SK-N-MC (cell line): ENCODE measurements around the gene DIAPH2.
"Not testable (repeated sequence)": the region's sequence is repeated elsewhere in the genome, so short reads cannot be mapped to it uniquely, and the experiment has no call there.

Source experiments
- DNase-seq: peaks from one replicate; pipeline ENCODE4 v3.0.0-alpha.2; 2011; ENCODE audit warnings: low read depth, low spot score
- H3K27ac ChIP-seq: fragments of 200-600 bp; sonication (generic); 2 replicates; pipeline ENCODE4 v1.5.1; 2016; ENCODE audit warnings: mixed run types
- H3K36me3 ChIP-seq: fragments of 200-600 bp; sonication (generic); 2 replicates; pipeline ENCODE4 v1.6.1; 2017; ENCODE audit warnings: antibody characterized with exemption, low read length, mixed read lengths; ENCODE audit not compliant: insufficient read depth
- H3K4me3 ChIP-seq: fragments of 200-600 bp; sonication (generic); 2 replicates; pipeline ENCODE4 v1.5.1; 2016
- H3K9ac ChIP-seq: fragments of 200-600 bp; sonication (generic); 2 replicates; pipeline ENCODE4 v1.8.0; 2017; ENCODE audit warnings: mixed run types, mixed read lengths; ENCODE audit not compliant: insufficient read length
- H3K9me3 ChIP-seq: fragments of 200-600 bp; sonication (generic); 2 replicates; pipeline ENCODE4 v1.6.1; 2017; ENCODE audit warnings: low read depth, mild to moderate bottlenecking, antibody characterized with exemption, low read length, moderate library complexity, mixed read lengths
- EZH2 ChIP-seq: fragments of 200-600 bp; sonication (generic); IDR thresholded peaks from one replicate; pipeline ENCODE4 v1.6.1; 2017; ENCODE audit warnings: antibody characterized with exemption
- FOXP2 ChIP-seq: optimal IDR thresholded peaks from 2 replicates; pipeline ENCODE3; 2011; ENCODE audit warnings: mild to moderate bottlenecking, moderate library complexity; ENCODE audit not compliant: insufficient read depth; ENCODE audit errors: extremely low read length, control extremely low read depth
- POLR2AphosphoS5 ChIP-seq: IDR thresholded peaks from 2 replicates; pipeline ENCODE4 v1.6.1; 2012; ENCODE audit warnings: mild to moderate bottlenecking, low read depth, low read length, borderline replicate concordance

DIAPH2 gene

DNA sequence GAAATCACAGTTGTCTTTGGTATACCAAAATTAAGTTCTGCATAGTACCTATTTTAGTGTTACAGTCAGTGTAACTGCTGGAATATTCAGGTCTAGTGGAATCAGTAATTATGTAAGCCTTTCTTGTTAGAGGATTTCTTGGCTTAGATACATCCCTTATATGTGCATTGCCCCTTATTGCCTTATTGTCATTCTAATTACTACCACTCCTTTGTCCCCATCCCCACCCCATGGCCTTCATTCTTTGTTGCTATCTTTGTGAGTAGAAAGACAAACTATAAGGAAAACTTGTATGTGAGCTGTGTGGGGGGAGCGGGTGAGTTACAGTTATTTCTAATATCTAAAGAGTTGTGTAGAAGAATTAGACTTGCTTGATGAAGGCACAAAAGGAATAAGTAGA is 162.2 kb downstream of the DIAPH2 start:
- Histone ChIP-seq H3K9me3 (no peaks in the 10 kb centered on the region), H3K4me3 (no peak overlapping the region), H3K36me3 (no peaks in the 10 kb centered on the region), H3K9ac (no peak overlapping the region), H3K27ac (no peak overlapping the region)
- TF ChIP-seq FOXP2 (no peak), EZH2 (no peak), POLR2AphosphoS5 (no peak)
- DNase-seq = no peak

DNA sequence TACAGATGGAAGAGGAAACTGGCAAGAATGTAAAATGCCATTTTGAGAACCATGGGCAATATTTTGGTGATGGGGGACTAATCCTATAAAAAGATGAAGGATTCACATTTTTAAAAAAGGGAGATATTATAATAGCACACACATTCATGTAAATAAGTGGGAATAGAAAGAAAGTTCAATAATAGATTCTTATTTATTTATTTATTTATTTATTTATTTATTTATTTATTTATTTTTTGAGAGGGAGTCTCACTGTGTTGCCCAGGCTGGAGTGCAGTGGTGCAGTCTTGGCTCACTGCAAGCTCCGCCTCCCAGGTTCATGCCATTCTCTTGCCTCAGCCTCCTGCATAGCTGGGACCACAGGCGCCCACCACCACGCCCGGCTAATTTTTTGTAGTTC is 174.8 kb downstream of the DIAPH2 start:
- not testable (repeated sequence) for DNase-seq, H3K4me3 ChIP-seq, H3K9me3 ChIP-seq, H3K36me3 ChIP-seq, H3K27ac ChIP-seq, H3K9ac ChIP-seq

DNA sequence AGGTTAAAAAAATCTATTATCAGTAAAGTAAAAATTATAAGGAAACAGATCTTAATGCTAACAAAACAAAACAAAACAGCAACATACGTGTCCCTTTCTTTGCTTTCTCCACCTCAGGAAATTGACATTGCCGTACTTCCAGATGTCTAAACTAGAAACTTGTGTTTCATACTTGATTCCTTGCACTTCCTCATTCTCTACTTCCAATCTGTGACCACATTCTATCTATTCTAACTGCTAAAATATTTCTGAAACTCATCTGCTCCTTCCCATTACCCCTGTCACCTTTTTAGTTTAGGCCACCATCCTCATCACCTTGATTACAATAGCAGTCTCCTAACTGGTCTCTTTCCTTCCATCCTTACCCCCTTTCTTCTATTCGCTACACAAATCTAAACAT is 176.6 kb downstream of the DIAPH2 start:
- TF ChIP-seq FOXP2 (no peak), POLR2AphosphoS5 (no peak), EZH2 (no peak)
- no peak overlapping the region for H3K9ac ChIP-seq
- no peak for DNase-seq

DNA sequence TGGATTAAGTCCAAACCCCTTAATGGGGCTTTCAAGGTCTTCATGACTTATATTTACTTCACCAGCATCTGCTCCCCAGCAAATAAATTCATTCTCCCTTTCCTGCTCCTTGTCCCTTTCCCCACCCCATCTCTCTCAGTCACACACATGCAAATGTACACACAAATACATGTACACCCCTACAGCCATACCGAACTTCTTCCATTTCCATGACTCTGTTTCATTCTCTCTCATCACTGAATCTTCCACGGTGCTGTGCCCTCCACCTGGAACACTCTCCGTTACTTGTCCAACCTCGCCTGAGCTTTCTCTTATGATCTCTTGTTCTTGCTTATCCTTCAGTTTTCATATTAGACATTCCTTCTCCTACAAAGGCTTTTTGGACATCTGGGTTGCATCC is 177.0 kb downstream of the DIAPH2 start:
- Histone ChIP-seq H3K36me3 (no peaks in the 10 kb centered on the region), H3K9me3 (no peaks in the 10 kb centered on the region), H3K4me3 (no peak overlapping the region), H3K27ac (no peak overlapping the region), H3K9ac (no peak overlapping the region)
- TF ChIP-seq EZH2 (no peak), FOXP2 (no peak), POLR2AphosphoS5 (no peak)
- no peak for DNase-seq

More for the DNA sequence above, 176.6 kb downstream of the DIAPH2 start:
- no peak overlapping the region for H3K27ac ChIP-seq
- H3K4me3 ChIP-seq = no peak overlapping the region
- H3K36me3 ChIP-seq = no peaks in the 10 kb centered on the region
- H3K9me3 ChIP-seq = no peaks in the 10 kb centered on the region

DNA sequence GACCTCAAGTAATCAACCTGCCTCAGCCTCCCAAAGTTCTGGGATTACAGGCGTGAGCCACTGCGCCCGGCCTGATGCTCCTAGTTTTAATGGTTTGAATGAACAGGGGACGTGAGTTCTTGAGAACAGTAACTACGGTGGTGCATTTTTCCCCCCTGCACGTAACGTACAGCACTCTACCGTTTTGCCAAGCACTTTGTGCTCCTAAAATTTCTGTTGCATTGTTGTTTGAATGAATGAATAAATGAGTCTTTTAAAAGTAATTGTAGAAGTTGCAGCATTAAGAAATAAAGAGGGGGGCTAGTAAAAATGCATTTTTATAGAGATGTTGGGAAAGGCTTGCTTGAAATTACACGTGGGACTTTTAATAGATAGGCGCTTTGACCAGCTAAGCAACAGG is 199.0 kb downstream of the DIAPH2 start, which contains the start of gene RPA4:
RPA4 (plus strand) TSS at position 301 of the 400 bp plus-strand sequence. CDS start 403 bp downstream, outside the sequence.
- H3K9me3 ChIP-seq = no peaks in the 10 kb centered on the region
- H3K36me3 ChIP-seq = no peaks in the 10 kb centered on the region; the same call in 1 of the 2 replicates
- DNase-seq = no peak
- H3K9ac ChIP-seq = no peak within 1 kb of the TSS
- TF ChIP-seq FOXP2 (no peak), EZH2 (no peak), POLR2AphosphoS5 (no peak)
- H3K4me3 ChIP-seq = no peak within 1 kb of the TSS
- H3K27ac ChIP-seq = no peak within 1 kb of the TSS

DNA sequence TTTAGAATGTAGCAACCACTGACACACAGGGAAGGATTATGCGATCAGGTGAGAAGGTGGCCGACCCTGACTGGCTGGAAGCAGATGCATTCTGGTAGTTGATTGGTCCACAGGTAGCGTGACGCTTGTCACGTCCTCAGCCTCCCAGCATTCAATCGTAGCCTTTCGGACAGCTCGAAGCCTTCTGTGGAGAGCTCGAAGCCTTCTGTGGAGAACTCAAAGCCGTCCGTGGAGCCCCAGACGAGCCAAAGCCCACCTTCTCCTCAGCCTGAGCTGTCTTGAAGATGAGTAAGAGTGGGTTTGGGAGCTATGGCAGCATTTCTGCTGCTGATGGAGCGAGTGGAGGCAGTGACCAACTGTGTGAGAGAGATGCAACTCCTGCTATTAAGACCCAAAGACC is 199.4 kb downstream of the DIAPH2 start:
- Histone ChIP-seq H3K27ac (no peak overlapping the region), H3K9me3 (no peaks in the 10 kb centered on the region), H3K36me3 (no peaks in the 10 kb centered on the region; the same call in 1 of the 2 replicates), H3K4me3 (no peak overlapping the region), H3K9ac (no peak overlapping the region)
- no peak for TF ChIP-seq FOXP2
- DNase-seq = no peak

DNA sequence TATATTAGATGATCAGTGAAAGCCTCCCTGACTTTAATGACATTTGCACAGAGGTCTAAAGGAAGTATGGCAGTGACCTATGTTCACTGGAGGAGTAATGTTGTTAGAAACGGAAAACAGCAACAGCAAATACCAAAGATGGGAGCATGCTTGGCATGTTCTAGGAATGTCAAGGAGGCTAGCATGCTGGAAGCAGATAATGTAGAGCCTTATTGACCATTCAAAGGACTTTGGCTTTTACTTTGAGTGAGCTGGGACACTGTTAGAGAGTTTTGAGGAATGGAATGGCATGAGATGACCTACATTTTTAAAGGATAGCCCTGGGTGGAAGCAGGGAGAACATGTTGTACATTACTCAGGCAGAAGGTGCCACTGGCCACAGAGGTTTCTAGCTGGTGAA is 205.1 kb downstream of the DIAPH2 start:
- Histone ChIP-seq H3K9ac (no peak overlapping the region), H3K4me3 (no peak overlapping the region), H3K27ac (no peak overlapping the region), H3K36me3 (no peaks in the 10 kb centered on the region), H3K9me3 (no peaks in the 10 kb centered on the region)
- TF ChIP-seq POLR2AphosphoS5 = no peak
- no peak for TF ChIP-seq EZH2
- TF ChIP-seq FOXP2 = no peak
- no peak for DNase-seq

DNA sequence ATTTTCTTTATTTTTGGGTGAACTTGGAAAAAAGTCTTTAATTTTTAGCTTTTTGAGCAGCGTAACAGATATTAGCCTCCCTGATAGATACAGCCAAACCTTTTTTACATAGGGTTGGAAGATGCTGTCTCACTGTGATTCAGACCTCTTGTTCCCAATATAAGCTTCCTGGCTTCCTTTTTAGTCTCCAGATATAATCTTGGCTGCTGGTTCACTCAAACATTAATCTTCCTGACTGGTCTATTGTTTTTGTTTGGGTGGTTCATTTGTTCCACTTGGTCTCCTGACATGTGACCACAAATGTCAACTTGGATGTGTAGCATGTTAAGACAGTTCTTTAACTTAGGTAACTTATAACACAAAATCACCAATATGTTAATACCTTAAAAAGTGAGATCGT is 222.1 kb downstream of the DIAPH2 start:
- Histone ChIP-seq H3K27ac (no peak overlapping the region), H3K9me3 (no peaks in the 10 kb centered on the region), H3K9ac (no peak overlapping the region), H3K4me3 (no peak overlapping the region), H3K36me3 (no peaks in the 10 kb centered on the region)
- TF ChIP-seq EZH2 (no peak), FOXP2 (no peak), POLR2AphosphoS5 (no peak)
- no peak for DNase-seq

DNA sequence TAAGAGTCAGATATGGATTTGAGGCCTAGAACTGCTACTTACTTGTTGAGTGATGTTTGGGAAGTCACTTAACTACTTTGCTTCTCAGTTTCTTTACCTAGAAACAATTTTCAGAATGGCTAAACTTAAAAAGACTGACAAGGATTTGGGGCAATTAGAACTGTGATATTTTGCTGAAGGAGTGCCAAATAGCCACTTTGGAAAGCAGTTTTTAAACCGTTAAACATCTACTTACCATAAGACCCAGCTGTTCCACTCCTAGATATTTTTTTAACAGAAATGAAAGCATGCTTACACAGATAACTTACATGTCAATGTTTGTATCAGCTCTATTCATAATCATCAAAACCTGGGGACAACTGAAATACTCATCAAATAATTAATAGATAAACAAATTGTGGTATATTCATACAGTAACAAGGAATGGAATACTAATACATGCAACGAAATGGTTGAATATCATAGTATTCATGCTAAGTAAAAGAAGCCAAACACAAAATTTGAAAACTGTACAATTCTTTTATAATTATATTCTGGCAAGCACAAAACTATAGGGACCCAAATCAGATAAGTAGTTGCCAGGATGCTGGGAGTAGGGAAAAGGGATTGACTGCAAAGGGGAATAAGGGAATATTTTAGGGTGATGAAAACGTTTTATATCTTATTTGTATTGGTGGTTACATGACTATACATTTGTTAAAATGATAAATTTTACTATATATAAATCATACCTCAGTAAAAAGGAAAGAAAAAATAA is 223.1 kb downstream of the DIAPH2 start:
- Histone ChIP-seq H3K36me3 (no peaks in the 10 kb centered on the region), H3K4me3 (no peak overlapping the region), H3K9me3 (no peaks in the 10 kb centered on the region), H3K9ac (no peak overlapping the region), H3K27ac (no peak overlapping the region)
- TF ChIP-seq EZH2 (no peak), FOXP2 (no peak), POLR2AphosphoS5 (no peak)
- no peak for DNase-seq
